ENCODE results near the gene RAB13. TPM values are rescaled to one million over a fixed set of nuclear protein-coding genes. Genes with fewer than 3 reads are reported as not detected.

RAB13 gene
- total and polyA plus RNA-seq, 2 of the 13 experiments (the other 11 are each of a cell fraction or from before 2014, with no cell fraction given): 15.9 to 24.7 TPM

GRCh38 chr1:153945795-153946621 lies 40.1 kb downstream of the RAB13 start (continued):
- TF ChIP-seq ZNF816 (CRISPR knock-in tag; IDR thresholded peaks at IDR 0.05; ENCODE audit: borderline replicate concordance): no peak
- no peak for TF ChIP-seq ZNF546 (CRISPR knock-in tag; conservative IDR thresholded peaks at IDR 0.05)
- no peak for TF ChIP-seq HHEX (CRISPR knock-in tag; IDR thresholded peaks at IDR 0.05)
- TF ChIP-seq ZNF543 (CRISPR knock-in tag; IDR thresholded peaks at IDR 0.05): peak; percentile 73; the same call in 1 of the 2 replicates
- TF ChIP-seq ZNF33B (CRISPR knock-in tag; IDR thresholded peaks at IDR 0.05): peak; percentile 39; the same call in 1 of the 2 replicates
- TF ChIP-seq ZNF574 (CRISPR knock-in tag; IDR thresholded peaks at IDR 0.05): peak; percentile 42; the same call in 1 of the 2 replicates
- 0 out of 2 replicates have a peak, but pooled peaks have one; percentile 26 for TF ChIP-seq SIN3A (IDR thresholded peaks at IDR 0.05; ENCODE audit: borderline replicate concordance, low read depth, low read length)
- TF ChIP-seq ETV5 (CRISPR knock-in tag; IDR thresholded peaks at IDR 0.05; ENCODE audit: borderline replicate concordance): peak; percentile 33; the same call in 1 of the 2 replicates
- TF ChIP-seq MTA3 (CRISPR knock-in tag; IDR thresholded peaks at IDR 0.05): no peak
- peak; percentile 5 for TF ChIP-seq HNF4G (IDR thresholded peaks at IDR 0.05; ENCODE audit: borderline replicate concordance, low read depth, low read length)
- no peak for TF ChIP-seq HNF4G (CRISPR knock-in tag; IDR thresholded peaks at IDR 0.05; ENCODE audit: borderline replicate concordance, low read depth)
- TF ChIP-seq HNRNPH1 (optimal IDR thresholded peaks at IDR 0.05; ENCODE audit: low read depth, low read length): no peak
- TF ChIP-seq HMG20B (CRISPR knock-in tag; conservative IDR thresholded peaks at IDR 0.05): no peak
- 0 out of 2 replicates have a peak, but pooled peaks have one; percentile 14 for TF ChIP-seq HOXA5 (CRISPR knock-in tag; IDR thresholded peaks at IDR 0.05)
- no peak for TF ChIP-seq ZNF83 (CRISPR knock-in tag; IDR thresholded peaks at IDR 0.05; ENCODE audit: borderline replicate concordance)
- peak; percentile 45; the same call in 1 of the 2 replicates for TF ChIP-seq TMF1 (CRISPR knock-in tag; IDR thresholded peaks at IDR 0.05; ENCODE audit: low read depth)
- TF ChIP-seq HES4 (CRISPR knock-in tag; IDR thresholded peaks at IDR 0.05; ENCODE audit: borderline replicate concordance): 0 out of 2 replicates have a peak, but pooled peaks have one; percentile 41
- no peak for TF ChIP-seq ATF6 (CRISPR knock-in tag; conservative IDR thresholded peaks at IDR 0.05)
- no peak for TF ChIP-seq ZNF354B (CRISPR knock-in tag; IDR thresholded peaks at IDR 0.05)
- 0 out of 2 replicates have a peak, but pooled peaks have one; percentile 32 for TF ChIP-seq KLF13 (CRISPR knock-in tag; IDR thresholded peaks at IDR 0.05)
- TF ChIP-seq SALL1 (CRISPR knock-in tag; IDR thresholded peaks at IDR 0.05): 0 out of 2 replicates have a peak, but pooled peaks have one; percentile 25
- no peak for TF ChIP-seq TBL1XR1 (IDR thresholded peaks at IDR 0.05; ENCODE audit: borderline replicate concordance, low read length, partially characterized antibody)
- TF ChIP-seq ZNF772 (CRISPR knock-in tag; IDR thresholded peaks at IDR 0.05): peak; percentile 84
